HS-27A (cell line): ENCODE data around the gene KSR1.

Experiments used
- DNase-seq: peaks from one replicate; pipeline ENCODE4 v3.0.0-alpha.2; 2012; ENCODE audit warnings: low read depth, missing footprints

KSR1 gene

GRCh38 chr17:27593232-27593856, 137.1 kb downstream of the KSR1 start:
- DNase-seq = no peak

- no peak for DNase-seq
Observed at GRCh38 chr17:27593857-27594255, 137.6 kb downstream of the KSR1 start.

- DNase-seq = no peak
Observed at GRCh38 chr17:27595208-27595607, 139.0 kb downstream of the KSR1 start.

GRCh38 chr17:27596096-27596495, 139.8 kb downstream of the KSR1 start:
- no peak for DNase-seq

GRCh38 chr17:27596566-27597187, 140.4 kb downstream of the KSR1 start:
- no peak for DNase-seq

GRCh38 chr17:27597188-27597580, 140.9 kb downstream of the KSR1 start:
- DNase-seq = no peak

- no peak for DNase-seq
Observed at GRCh38 chr17:27597783-27598320, 141.6 kb downstream of the KSR1 start.

- DNase-seq = no peak
Observed at GRCh38 chr17:27598337-27599050, 142.2 kb downstream of the KSR1 start.

GRCh38 chr17:27600471-27600870, 144.2 kb downstream of the KSR1 start:
- no peak for DNase-seq

- DNase-seq = peak; percentile 29
Observed at GRCh38 chr17:27601069-27601974, 145.1 kb downstream of the KSR1 start.

- no peak for DNase-seq
Observed at GRCh38 chr17:27601975-27602302, 145.7 kb downstream of the KSR1 start.

GRCh38 chr17:27602721-27603420, 146.6 kb downstream of the KSR1 start:
- DNase-seq = no peak

- DNase-seq = no peak
Observed at GRCh38 chr17:27603421-27603770, 147.1 kb downstream of the KSR1 start.

- DNase-seq = no peak
Observed at GRCh38 chr17:27603880-27604794, 147.9 kb downstream of the KSR1 start.

- DNase-seq = no peak
Observed at GRCh38 chr17:27605409-27605808, 149.2 kb downstream of the KSR1 start.

- DNase-seq = no peak
Observed at GRCh38 chr17:27607521-27608091, 151.4 kb downstream of the KSR1 start.

GRCh38 chr17:27608328-27609230, 152.3 kb downstream of the KSR1 start:
- no peak for DNase-seq

- no peak for DNase-seq
Observed at GRCh38 chr17:27609611-27610303, 153.5 kb downstream of the KSR1 start.

GRCh38 chr17:27610304-27610677, 154.0 kb downstream of the KSR1 start:
- DNase-seq = no peak
